Measurements from ENCODE around the gene PLA2G5. TPM values are rescaled to one million over a fixed set of nuclear protein-coding genes. Genes with fewer than 3 reads are reported as not detected.

PLA2G5 gene
- polyA plus RNA-seq, 1 donor (not counting 4 experiments of a cell fraction or from before 2014, with no cell fraction given) = 0.16 TPM

- Histone ChIP-seq H3K9me1 (ENCODE audit: control insufficient read depth, extremely low read depth, insufficient read depth, low read length) (no peaks in the 10 kb centered on the region), H3K27ac (ENCODE audit: control insufficient read depth, insufficient read depth, low read length) (no peak overlapping the region), H4K20me1 (ENCODE audit: control insufficient read depth, extremely low read depth, insufficient read depth, low read length) (no peaks in the 10 kb centered on the region), H3K4me1 (ENCODE audit: control insufficient read depth, extremely low read depth, insufficient read depth, low read length) (no peaks in the 10 kb centered on the region), H2AFZ (ENCODE audit: control insufficient read depth, low read length) (no peak overlapping the region), H3K79me2 (ENCODE audit: control insufficient read depth, insufficient read depth, low read length) (no peaks in the 10 kb centered on the region), H3K4me3 (ENCODE audit: control insufficient read depth in 2 of 3, extremely low read depth in 1 of 3, insufficient read depth in 2 of 3, low read depth in 1 of 3, low read length in 3 of 3) (no peak overlapping the region), H3K9me3 (ENCODE audit: control insufficient read depth, low read depth, low read length) (no peaks in the 10 kb centered on the region), H3K9ac (ENCODE audit: control insufficient read depth, extremely low read depth, insufficient read depth, low read length) (no peak overlapping the region), H3K4me2 (ENCODE audit: control insufficient read depth, extremely low read depth, insufficient read depth, low read depth, low read length) (no peak overlapping the region), H3K27me3 (ENCODE audit: control insufficient read depth, extremely low read depth, insufficient read depth, low read length) (peaks cover 36% of the 10 kb centered on the region), H3K36me3 (ENCODE audit: control insufficient read depth in 2 of 2, extremely low read depth in 1 of 2, insufficient read depth in 2 of 2, low read length in 2 of 2) (no peaks in the 10 kb centered on the region)
- DNase-seq (ENCODE audit: low read depth, low spot score) (no peak), FAIRE-seq (no peak)
- dilution Hi-C loops (cut with MboI; ENCODE audit: extremely low pct_ligation_motif_present, low sequenced_read_pairs) = no loop called here
- no peak for TF ChIP-seq EZH2 (IDR thresholded peaks at IDR 0.05; ENCODE audit: low read length)
- TF ChIP-seq CTCF (optimal IDR thresholded peaks at IDR 0.05 in 1 of 3, IDR thresholded peaks at IDR 0.05 in 1 of 3, conservative IDR thresholded peaks at IDR 0.05 in 1 of 3; ENCODE audit: extremely low read depth in 1 of 3, insufficient read depth in 2 of 3, low read length in 3 of 3) = no peak
Measured at GRCh38 chr1:20081353-20081810, 11.4 kb downstream of the PLA2G5 start.

- H3K9me1 ChIP-seq (ENCODE audit: control insufficient read depth, extremely low read depth, insufficient read depth, low read length) = no peaks in the 10 kb centered on the region
- DNase-seq (ENCODE audit: low read depth, low spot score) (no peak), FAIRE-seq (no peak)
- H3K79me2 ChIP-seq (ENCODE audit: control insufficient read depth, insufficient read depth, low read length) = no peaks in the 10 kb centered on the region
- peaks cover 28% of the 10 kb centered on the region for H3K27me3 ChIP-seq (ENCODE audit: control insufficient read depth, extremely low read depth, insufficient read depth, low read length)
- no peak overlapping the region for H3K27ac ChIP-seq (ENCODE audit: control insufficient read depth, insufficient read depth, low read length)
- dilution Hi-C loops (cut with MboI; ENCODE audit: extremely low pct_ligation_motif_present, low sequenced_read_pairs) = no loop called here
- H4K20me1 ChIP-seq (ENCODE audit: control insufficient read depth, extremely low read depth, insufficient read depth, low read length) = no peaks in the 10 kb centered on the region
- H3K4me1 ChIP-seq (ENCODE audit: control insufficient read depth, extremely low read depth, insufficient read depth, low read length) = no peaks in the 10 kb centered on the region
- no peak overlapping the region for H3K4me2 ChIP-seq (ENCODE audit: control insufficient read depth, extremely low read depth, insufficient read depth, low read depth, low read length)
- H3K4me3 ChIP-seq (ENCODE audit: control insufficient read depth in 2 of 3, extremely low read depth in 1 of 3, insufficient read depth in 2 of 3, low read depth in 1 of 3, low read length in 3 of 3) = no peak overlapping the region
- no peaks in the 10 kb centered on the region for H3K9me3 ChIP-seq (ENCODE audit: control insufficient read depth, low read depth, low read length)
- no peak overlapping the region for H2AFZ ChIP-seq (ENCODE audit: control insufficient read depth, low read length)
- H3K9ac ChIP-seq (ENCODE audit: control insufficient read depth, extremely low read depth, insufficient read depth, low read length) = no peak overlapping the region
- no peak for TF ChIP-seq CTCF (optimal IDR thresholded peaks at IDR 0.05 in 1 of 3, IDR thresholded peaks at IDR 0.05 in 1 of 3, conservative IDR thresholded peaks at IDR 0.05 in 1 of 3; ENCODE audit: extremely low read depth in 1 of 3, insufficient read depth in 2 of 3, low read length in 3 of 3)
- no peak for TF ChIP-seq EZH2 (IDR thresholded peaks at IDR 0.05; ENCODE audit: low read length)
- no peaks in the 10 kb centered on the region for H3K36me3 ChIP-seq (ENCODE audit: control insufficient read depth in 2 of 2, extremely low read depth in 1 of 2, insufficient read depth in 2 of 2, low read length in 2 of 2)
Measured at GRCh38 chr1:20082772-20083171, 12.8 kb downstream of the PLA2G5 start.

Data from keratinocyte (primary cell).